ENCODE data around the gene DCAKD. TPM values are rescaled to one million over a fixed set of nuclear protein-coding genes. Genes with fewer than 3 reads are reported as not detected.

Gene DCAKD
- total RNA-seq, 3 donors from 2014 or later (not counting 1 experiment from before 2014, with no cell fraction given): 15.4 to 21.4 (median 21.1) TPM

DNA sequence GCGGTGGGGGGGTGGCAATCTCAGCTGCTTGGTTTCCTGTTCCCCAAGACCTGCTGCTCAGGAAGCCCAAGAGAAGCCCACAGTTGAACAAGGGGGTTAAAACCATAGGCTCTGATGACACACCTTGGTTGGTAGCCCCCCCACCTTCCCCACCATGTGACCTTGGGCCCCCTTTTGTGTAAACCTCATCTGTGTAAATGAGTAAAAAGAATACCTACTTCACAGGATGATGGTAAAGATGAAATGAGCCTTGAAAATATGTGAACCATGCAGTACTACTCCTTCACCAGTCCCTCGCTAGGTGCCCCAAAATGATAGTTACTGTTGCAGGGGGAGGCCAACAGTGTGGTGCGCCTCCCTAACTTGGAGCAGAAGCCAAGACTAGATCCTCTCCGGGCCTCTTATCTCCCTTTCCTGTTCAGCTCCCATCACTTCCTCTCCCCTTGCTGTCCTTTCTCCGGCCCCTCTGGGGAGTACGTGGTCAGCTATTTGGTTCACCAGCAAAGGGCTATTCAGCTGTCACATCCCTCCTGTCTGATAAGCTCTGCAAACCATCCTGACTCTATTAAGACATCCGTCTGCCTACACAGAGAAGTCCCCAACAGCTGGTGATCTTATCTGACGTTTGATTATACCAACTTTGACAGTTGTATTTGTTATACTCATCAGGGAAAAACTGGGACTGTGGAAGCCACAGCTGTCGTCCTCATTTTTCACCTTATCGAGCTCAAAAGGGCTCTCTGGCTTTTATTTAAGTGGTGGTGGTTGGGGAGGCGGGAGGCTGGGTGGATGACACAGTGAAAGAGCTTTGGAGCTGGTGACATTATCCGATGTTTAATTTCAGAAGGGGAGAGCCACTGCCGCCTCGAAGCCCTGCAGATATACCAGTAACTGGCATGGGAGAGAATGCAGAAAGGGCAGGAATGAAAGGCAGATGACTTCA is 19.9 kb downstream of the DCAKD start:
- no peaks in the 10 kb centered on the region for H3K4me1 ChIP-seq (ENCODE audit: control insufficient read depth, insufficient read depth, low read length)
- H3K27ac Mint-ChIP-seq: no peak overlapping the region
- no peaks in the 10 kb centered on the region for H3K27me3 ChIP-seq (ENCODE audit: control insufficient read depth, insufficient read depth, low read length)
- 88% methylated on average over 14 of the region's 14 CpGs for WGBS (ENCODE audit: insufficient coverage)
- intact Hi-C loops (cut with micrococcal nuclease): no loop called here
- no peak overlapping the region for H3K4me3 Mint-ChIP-seq
- H3K27me3 Mint-ChIP-seq (ENCODE audit: low read depth in 2 of 2): no peaks in the 10 kb centered on the region
- H3K4me3 ChIP-seq (ENCODE audit: low read length): no peak overlapping the region
- DNase-seq (no peak), ATAC-seq (no peak)
- TF ChIP-seq, protein P1, sequence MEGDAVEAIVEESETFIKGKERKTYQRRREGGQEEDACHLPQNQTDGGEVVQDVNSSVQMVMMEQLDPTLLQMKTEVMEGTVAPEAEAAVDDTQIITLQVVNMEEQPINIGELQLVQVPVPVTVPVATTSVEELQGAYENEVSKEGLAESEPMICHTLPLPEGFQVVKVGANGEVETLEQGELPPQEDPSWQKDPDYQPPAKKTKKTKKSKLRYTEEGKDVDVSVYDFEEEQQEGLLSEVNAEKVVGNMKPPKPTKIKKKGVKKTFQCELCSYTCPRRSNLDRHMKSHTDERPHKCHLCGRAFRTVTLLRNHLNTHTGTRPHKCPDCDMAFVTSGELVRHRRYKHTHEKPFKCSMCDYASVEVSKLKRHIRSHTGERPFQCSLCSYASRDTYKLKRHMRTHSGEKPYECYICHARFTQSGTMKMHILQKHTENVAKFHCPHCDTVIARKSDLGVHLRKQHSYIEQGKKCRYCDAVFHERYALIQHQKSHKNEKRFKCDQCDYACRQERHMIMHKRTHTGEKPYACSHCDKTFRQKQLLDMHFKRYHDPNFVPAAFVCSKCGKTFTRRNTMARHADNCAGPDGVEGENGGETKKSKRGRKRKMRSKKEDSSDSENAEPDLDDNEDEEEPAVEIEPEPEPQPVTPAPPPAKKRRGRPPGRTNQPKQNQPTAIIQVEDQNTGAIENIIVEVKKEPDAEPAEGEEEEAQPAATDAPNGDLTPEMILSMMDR (IDR thresholded peaks at IDR 0.05): no peak
- no peaks in the 10 kb centered on the region for H3K9me3 ChIP-seq (ENCODE audit: control insufficient read depth, insufficient read depth, low read length)
- H3K9me3 Mint-ChIP-seq: no peaks in the 10 kb centered on the region
- no peak overlapping the region for H3K27ac ChIP-seq (ENCODE audit: low read length)
- H3K36me3 Mint-ChIP-seq: no peaks in the 10 kb centered on the region
- no peaks in the 10 kb centered on the region for H3K4me1 Mint-ChIP-seq
- peaks cover 46% of the 10 kb centered on the region for H3K36me3 ChIP-seq (ENCODE audit: control insufficient read depth, insufficient read depth, low read length)

DNA sequence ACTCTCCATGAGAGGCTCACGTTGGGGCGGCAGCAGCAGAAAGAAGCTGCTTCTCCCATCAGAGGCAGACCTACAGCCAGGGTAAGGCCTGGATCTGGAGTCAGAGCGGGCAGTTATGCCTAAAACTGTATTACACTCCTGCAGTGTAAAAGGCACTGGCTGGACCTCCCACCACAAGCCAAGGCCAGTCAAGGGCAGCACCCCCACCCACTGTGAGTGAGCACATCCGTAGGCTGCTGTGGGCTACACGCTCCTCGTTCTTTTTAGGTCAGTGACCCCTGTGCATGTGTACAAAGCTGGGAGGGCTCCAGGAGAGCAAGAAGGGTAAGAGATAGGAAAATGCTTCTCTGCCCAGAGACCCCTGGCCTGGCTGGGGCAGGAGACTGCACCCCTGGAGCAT is 20.7 kb downstream of the DCAKD start:
- no peak overlapping the region for H3K4me3 Mint-ChIP-seq
- H3K4me3 ChIP-seq (ENCODE audit: low read length): no peak overlapping the region
- H3K9me3 Mint-ChIP-seq: no peaks in the 10 kb centered on the region
- no peak overlapping the region for H3K27ac ChIP-seq (ENCODE audit: low read length)
- H3K27me3 Mint-ChIP-seq (ENCODE audit: low read depth in 2 of 2): no peaks in the 10 kb centered on the region
- no peaks in the 10 kb centered on the region for H3K4me1 ChIP-seq (ENCODE audit: control insufficient read depth, insufficient read depth, low read length)
- no peak overlapping the region for H3K27ac Mint-ChIP-seq
- WGBS (ENCODE audit: insufficient coverage): 84% methylated on average over 6 of the region's 6 CpGs
- H3K27me3 ChIP-seq (ENCODE audit: control insufficient read depth, insufficient read depth, low read length): no peaks in the 10 kb centered on the region
- no peaks in the 10 kb centered on the region for H3K4me1 Mint-ChIP-seq
- intact Hi-C loops (cut with micrococcal nuclease): no loop called here
- ATAC-seq: no peak
- DNase-seq: no peak
- TF ChIP-seq, protein P1 (IDR thresholded peaks at IDR 0.05): no peak
- peaks cover 46% of the 10 kb centered on the region for H3K36me3 ChIP-seq (ENCODE audit: control insufficient read depth, insufficient read depth, low read length)
- H3K9me3 ChIP-seq (ENCODE audit: control insufficient read depth, insufficient read depth, low read length): no peaks in the 10 kb centered on the region
- no peaks in the 10 kb centered on the region for H3K36me3 Mint-ChIP-seq

DNA sequence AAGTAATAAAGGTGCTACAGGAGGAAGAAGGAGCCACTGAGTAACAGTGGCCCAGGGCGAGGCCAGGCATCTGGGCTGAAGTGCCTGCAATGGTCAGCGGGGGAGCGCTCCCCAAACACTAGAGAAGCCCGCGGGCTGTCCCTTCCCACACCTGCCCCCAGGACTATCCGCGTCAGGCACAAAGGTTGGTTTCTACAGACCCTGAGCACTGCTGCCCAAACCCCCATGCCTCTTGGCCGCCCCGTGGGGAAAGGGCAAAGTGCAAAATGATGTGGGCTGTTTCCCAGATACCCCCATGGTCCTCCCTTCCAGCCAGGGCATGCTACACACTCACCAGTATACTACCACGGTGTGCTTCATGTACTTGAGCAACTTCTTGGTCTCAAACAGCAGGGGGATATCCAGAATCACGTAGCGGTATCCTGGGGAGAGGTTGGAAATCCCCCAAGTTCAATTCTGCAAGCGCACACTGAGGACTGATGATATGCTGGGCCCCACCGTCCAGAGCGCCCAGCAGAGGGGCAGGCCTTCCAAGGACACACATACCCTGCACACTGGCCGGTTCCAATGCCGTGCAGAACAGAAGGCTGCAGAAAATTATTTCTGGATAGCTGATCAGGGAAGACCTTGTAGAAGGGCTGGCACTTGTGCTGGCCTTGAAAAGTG is 21.5 kb downstream of the DCAKD start:
- Mint-ChIP-seq H3K4me3 (no peak overlapping the region), H3K27ac (no peak overlapping the region), H3K9me3 (no peaks in the 10 kb centered on the region), H3K4me1 (no peaks in the 10 kb centered on the region), H3K36me3 (no peaks in the 10 kb centered on the region), H3K27me3 (ENCODE audit: low read depth in 2 of 2) (no peaks in the 10 kb centered on the region)
- TF ChIP-seq, protein P1 (IDR thresholded peaks at IDR 0.05): no peak
- WGBS (ENCODE audit: insufficient coverage): 91% methylated on average over 17 of the region's 17 CpGs
- Histone ChIP-seq H3K4me1 (ENCODE audit: control insufficient read depth, insufficient read depth, low read length) (no peaks in the 10 kb centered on the region), H3K27me3 (ENCODE audit: control insufficient read depth, insufficient read depth, low read length) (no peaks in the 10 kb centered on the region), H3K9me3 (ENCODE audit: control insufficient read depth, insufficient read depth, low read length) (no peaks in the 10 kb centered on the region), H3K36me3 (ENCODE audit: control insufficient read depth, insufficient read depth, low read length) (peaks cover 46% of the 10 kb centered on the region), H3K4me3 (ENCODE audit: low read length) (no peak overlapping the region), H3K27ac (ENCODE audit: low read length) (no peak overlapping the region)
- intact Hi-C loops (cut with micrococcal nuclease): no loop called here
- DNase-seq (no peak), ATAC-seq (no peak)

All from natural killer cell (primary cell).